DMS53 (cell line): ENCODE data around the gene KRT3.
"Not testable (repeated sequence)": the region's sequence is repeated elsewhere in the genome, so short reads cannot be mapped to it uniquely, and the experiment has no call there.

Experiments used
- DNase-seq: peaks from one replicate; lab custom pipeline; 2025; lab: John Stamatoyannopoulos, UW

The KRT3 gene

GRCh38 chr12:52760623-52761022 lies 35.3 kb downstream of the KRT3 start:
- DNase-seq: no peak

GRCh38 chr12:52759695-52760094 lies 36.2 kb downstream of the KRT3 start:
- no peak for DNase-seq

- no peak for DNase-seq
These were observed 36.7 kb downstream of the KRT3 start for GRCh38 chr12:52759218-52759617.

- DNase-seq: no peak
These were observed 38.3 kb downstream of the KRT3 start for GRCh38 chr12:52757449-52758176.

- DNase-seq: no peak
These were observed 39.5 kb downstream of the KRT3 start for GRCh38 chr12:52756281-52756960.

GRCh38 chr12:52755533-52755932 lies 40.4 kb downstream of the KRT3 start:
- DNase-seq: no peak

- DNase-seq: no peak
These were observed 41.8 kb downstream of the KRT3 start for GRCh38 chr12:52754135-52754534.

- no peak for DNase-seq
These were observed 42.6 kb downstream of the KRT3 start for GRCh38 chr12:52753283-52753682.

- no peak for DNase-seq
These were observed 43.4 kb downstream of the KRT3 start for GRCh38 chr12:52752516-52752915.

GRCh38 chr12:52751795-52752194 lies 44.1 kb downstream of the KRT3 start:
- no peak for DNase-seq

GRCh38 chr12:52750532-52750931 lies 45.4 kb downstream of the KRT3 start:
- not testable (repeated sequence) for DNase-seq

GRCh38 chr12:52749827-52750226 lies 46.1 kb downstream of the KRT3 start:
- no peak for DNase-seq

- no peak for DNase-seq
These were observed 47.3 kb downstream of the KRT3 start for GRCh38 chr12:52748578-52748977.

- DNase-seq: no peak
These were observed 50.4 kb downstream of the KRT3 start for GRCh38 chr12:52745554-52745953.

- no peak for DNase-seq
These were observed 51.3 kb downstream of the KRT3 start for GRCh38 chr12:52744493-52745156.

- DNase-seq: no peak
These were observed 53.0 kb downstream of the KRT3 start for GRCh38 chr12:52742822-52743457.

GRCh38 chr12:52742196-52742580 lies 53.7 kb downstream of the KRT3 start:
- DNase-seq: no peak

- DNase-seq: peak; percentile 51
These were observed 54.3 kb downstream of the KRT3 start for GRCh38 chr12:52741375-52742195.

GRCh38 chr12:52740584-52740983 lies 55.3 kb downstream of the KRT3 start:
- no peak for DNase-seq

GRCh38 chr12:52739963-52740362 lies 56.0 kb downstream of the KRT3 start:
- DNase-seq: no peak
